NCI-H2029 (cell line): Measurements from ENCODE around the gene DIO3.
"Not testable (repeated sequence)": the region's sequence is repeated elsewhere in the genome, so short reads cannot be mapped to it uniquely, and the experiment has no call there.

Experiments used
- DNase-seq: peaks from one replicate; lab custom pipeline; 2025; lab: John Stamatoyannopoulos, UW

The DIO3 gene

DNA sequence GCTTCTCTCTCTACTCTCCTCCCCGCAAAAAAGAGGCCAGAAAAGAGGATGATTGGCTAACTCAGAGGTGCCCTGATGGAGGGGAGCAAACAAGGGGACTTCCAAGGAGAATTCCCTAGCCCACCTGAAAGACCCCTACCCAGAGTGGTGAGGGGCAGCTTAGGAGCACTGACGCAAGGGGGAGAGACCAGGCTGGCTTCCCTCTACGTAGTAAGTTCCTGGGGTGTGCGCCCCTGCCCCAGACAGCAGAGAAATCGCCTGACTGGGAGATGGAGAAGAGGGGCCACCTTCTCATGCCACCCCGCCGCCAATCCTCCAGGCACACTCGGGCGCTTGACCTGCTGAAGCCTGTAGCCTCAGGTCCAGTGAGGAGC, 2.1 kb upstream of the DIO3 start:
- DNase-seq = no peak

DNA sequence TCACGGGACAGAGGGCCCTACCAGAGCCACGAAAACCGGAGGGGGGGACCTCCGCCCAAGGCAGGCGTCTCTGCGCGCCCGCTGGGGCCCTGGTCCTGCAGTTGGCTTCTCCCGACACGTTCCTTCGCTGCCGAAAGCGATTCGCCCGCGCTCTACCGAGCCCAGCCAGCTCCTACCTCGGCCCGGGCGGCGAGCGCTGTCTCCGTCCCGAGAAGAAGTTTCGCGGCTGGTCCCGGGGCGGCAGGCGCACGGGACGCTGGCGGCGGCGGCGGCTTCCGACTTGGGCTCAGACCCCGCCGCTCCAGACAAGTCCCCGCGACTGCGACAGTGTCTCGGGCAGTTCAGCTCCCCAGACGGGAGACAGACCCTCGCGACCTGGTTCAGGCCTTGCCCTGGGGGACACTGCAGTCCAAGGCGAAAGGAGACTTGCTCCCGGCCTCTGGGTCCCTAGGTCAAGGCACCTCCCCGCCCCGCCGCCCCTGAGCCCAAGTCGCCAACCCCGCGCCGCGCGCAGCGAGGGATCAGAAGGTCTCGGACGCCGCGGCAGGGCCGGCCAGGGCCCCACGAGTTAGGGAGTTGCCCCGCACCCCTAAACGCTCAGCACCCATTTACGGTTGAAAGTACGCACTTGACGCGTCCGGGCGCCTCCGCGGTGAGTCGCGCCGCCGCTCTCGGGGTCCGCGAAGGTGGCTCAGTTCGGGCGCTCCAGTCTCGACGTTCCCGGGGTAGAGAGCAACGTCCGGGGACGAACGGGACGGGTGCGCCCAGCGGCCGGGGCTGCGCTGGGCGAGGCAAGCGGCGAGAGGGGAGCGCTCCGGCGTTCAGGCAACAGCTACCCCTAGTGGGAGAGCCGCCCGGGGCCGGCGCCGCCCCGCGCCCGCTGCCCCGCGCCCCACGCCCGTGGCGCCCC, 1.4 kb upstream of the DIO3 start:
- no peak for DNase-seq

DNA sequence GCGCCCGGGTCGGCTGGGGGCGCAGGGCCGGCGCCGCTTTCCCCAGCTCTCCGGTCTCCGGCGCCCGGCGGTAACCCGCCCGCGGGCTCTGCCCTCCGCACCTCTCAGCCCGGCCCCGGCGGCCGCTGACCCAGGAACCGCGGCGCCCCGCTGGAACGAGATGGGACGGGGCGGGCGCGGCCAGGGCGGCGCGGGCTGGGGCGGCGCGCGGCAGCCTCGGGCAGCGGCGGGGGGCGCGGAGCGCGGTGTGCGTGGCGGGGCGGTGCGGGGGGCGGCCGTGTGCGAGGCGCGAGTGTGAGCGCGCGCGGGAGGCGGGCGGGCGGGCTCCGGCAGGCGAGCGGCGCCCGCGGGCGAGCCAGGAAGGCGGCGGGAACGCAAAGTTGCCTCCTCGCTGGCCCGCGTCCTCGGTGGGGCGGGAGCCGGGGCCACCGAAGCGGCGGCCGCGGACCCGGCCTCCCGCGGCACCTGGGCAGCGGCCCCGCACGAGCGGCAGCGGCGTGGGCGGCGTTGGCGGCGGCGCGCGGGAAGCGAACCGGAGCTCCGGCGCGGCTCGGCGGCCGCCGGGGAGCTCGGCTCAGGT, 671 bp upstream of the DIO3 start:
- DNase-seq = no peak

GRCh38 chr14:101561897-101562490, 699 bp downstream of the DIO3 start:
- DNase-seq = no peak

- DNase-seq = no peak
These were observed 1.5 kb downstream of the DIO3 start for GRCh38 chr14:101562659-101563351.

- no peak for DNase-seq
These were observed 2.0 kb downstream of the DIO3 start for GRCh38 chr14:101563352-101563653.

DNA sequence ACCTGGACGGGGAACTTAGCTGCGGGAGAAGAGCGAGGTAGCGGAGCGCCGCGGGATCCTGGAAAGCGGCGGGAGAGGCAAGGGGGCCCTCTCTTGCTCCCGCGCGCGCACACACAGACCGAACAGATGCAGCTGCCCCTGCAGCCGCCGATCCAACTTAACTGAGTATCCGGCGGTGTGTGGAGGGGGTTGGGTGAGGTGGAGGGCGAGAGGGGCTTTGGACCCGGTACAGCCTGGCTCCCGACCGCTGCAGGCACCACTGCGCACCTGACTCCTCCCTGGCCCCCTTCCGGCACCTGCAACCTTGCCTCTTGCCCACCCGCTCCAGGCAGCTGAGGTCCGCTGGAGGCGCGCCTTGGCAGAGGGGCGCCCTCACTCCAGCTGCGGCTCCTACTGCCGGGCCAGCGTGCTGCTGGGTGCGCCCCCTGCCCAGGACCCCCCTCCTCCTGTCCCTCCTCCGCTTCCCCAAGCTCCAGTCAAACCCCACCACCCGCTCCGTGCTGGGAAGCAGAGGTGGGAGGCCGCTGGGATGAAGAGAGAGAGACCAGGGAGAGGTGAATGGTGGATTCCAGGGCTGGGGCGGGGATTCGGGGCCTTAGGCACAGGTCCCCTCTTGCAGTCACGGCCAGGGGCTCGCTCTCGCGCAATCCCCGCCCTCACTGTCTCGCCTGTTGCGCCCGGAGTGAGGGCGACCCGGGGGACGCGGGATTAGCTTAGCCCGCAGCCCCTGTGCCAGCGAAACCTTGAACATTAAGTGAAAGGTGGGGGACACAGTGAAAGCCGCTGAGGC, 2.6 kb downstream of the DIO3 start:
- DNase-seq = no peak

DNA sequence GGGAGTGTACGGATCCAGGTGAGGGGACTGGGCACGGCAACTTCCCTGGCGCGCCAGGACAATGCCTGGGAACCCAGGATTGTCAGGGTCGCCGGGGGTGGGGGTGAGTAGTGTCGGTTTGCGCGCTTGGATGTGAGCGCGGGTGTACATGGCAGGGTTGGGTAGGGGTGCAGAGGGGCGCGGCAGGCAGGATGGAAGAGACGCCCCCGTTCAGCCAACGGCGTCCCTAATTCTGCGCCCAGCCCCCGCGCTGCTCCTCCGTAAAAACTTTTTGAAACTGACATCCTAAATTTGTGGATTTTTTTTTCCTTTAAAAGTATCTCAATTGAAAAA, 3.1 kb downstream of the DIO3 start:
- DNase-seq = no peak

DNA sequence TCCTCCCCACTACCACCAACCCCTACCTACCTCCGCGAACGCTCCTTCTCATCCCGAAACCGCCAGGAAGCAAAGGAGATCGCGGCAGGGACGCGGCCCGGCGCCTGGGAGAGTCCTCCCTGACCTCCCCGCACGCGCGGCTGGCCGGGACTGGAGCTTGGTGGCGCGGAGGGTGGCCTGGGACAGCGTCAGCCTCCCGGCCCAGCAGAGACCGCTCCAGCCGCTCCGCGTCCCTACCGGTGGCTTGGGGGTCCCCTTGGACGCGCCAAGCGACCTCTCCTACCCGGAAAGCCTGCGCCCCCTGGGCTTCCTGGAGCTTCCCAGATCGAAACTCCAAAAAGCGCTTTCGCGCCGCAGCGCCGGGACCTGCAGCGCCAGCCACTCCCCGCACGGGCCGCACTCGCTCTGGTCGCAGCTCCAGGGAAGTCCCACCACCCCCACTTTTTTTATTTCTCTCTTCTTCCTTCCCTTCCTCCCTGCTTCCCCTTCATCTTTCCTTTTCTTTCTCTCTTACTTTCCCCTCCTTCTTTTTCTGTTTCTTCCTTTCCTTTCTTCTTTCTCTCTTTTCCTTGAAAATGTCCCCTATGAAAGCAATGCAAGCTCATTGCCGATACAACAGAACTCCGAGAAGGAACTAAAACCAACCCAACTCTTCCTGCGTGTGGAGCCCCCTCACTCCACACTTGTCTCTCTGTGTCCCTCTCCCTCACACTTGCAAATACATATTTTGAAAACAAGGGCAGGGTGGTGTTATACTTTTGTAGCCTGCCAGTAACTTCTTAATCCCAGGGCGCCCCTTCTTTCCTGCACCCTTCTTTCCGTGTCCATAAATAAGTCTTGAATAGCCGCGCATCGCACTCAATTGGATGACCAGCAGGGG, 3.8 kb downstream of the DIO3 start:
- DNase-seq = no peak

GRCh38 chr14:101567252-101567651, 6.0 kb downstream of the DIO3 start:
- no peak for DNase-seq

GRCh38 chr14:101571004-101571403, 9.7 kb downstream of the DIO3 start:
- DNase-seq = no peak

- not testable (repeated sequence) for DNase-seq
These were observed 11.2 kb downstream of the DIO3 start for GRCh38 chr14:101572526-101572925.

DNA sequence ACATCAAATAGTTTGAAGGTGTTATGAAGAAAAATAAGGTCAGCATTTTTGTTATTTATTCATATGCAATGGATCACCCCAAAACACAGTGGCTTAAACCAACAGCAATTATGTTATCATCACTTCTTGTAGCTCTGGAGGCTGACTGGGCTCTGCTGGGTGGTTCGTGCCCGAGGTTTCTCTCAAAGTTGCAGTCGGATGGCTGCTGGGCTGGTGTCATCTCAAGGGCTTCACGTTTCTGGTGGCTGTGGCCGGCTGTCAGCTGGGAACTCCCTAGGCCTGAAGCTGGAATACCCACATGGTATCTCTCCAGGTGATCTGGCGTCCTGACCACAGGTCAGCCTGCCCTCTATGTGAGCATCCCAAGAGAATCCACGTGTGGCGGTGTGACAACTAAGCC, 12.0 kb downstream of the DIO3 start:
- DNase-seq = no peak

GRCh38 chr14:101575581-101575980, 14.3 kb downstream of the DIO3 start:
- DNase-seq = no peak

GRCh38 chr14:101577221-101577909, 16.1 kb downstream of the DIO3 start:
- no peak for DNase-seq

GRCh38 chr14:101578489-101578888, 17.2 kb downstream of the DIO3 start:
- no peak for DNase-seq

- DNase-seq = no peak
These were observed 18.2 kb downstream of the DIO3 start for GRCh38 chr14:101579372-101580080.

DNA sequence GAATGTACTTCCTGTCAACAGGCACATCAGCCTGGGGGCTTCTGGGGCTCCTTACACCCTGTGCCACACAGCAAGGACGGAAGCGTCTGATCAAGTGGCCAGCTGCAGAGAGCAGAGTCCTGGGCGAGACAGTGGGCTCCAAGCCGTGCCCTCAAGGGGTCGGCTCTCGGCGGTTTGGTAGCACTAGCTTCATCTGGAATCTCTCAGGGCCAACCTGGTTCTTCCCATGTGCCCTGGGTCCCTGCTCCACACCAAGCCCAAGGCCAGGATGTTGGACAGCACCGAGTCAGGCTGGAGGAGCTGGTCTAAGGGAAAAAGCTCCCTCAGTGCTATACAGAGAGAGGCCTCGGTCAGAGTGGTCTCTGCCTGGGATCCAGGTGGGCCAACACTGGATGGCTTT, 20.5 kb downstream of the DIO3 start:
- no peak for DNase-seq

GRCh38 chr14:101582294-101582693, 21.0 kb downstream of the DIO3 start:
- no peak for DNase-seq
